ENCODE measurements around the gene GGT6. TPM values are rescaled to one million over a fixed set of nuclear protein-coding genes. Genes with fewer than 3 reads are reported as not detected.

The GGT6 gene
- total RNA-seq, 1 experiment from 2014 or later: not detected

- no peaks in the 10 kb centered on the region for H3K9me3 ChIP-seq (replicated peaks)
- H3K36me3 ChIP-seq: no peaks in the 10 kb centered on the region
- H3K27me3 ChIP-seq (replicated peaks): 0 out of 2 replicates have a peak, but pooled peaks cover 6% of the 10 kb centered on the region
- no peak overlapping the region for H3K4me3 ChIP-seq
- H3K4me1 ChIP-seq (replicated peaks): no peaks in the 10 kb centered on the region
- no peak for DNase-seq (ENCODE audit: low read depth in 1 of 2, low spot score in 2 of 2)
- H3K27ac ChIP-seq: no peak overlapping the region
Measured at GRCh38 chr17:4530799-4531730, 29.3 kb downstream of the GGT6 start.

GRCh38 chr17:4529533-4530152 is 30.7 kb downstream of the GGT6 start:
- no peaks in the 10 kb centered on the region for H3K4me1 ChIP-seq (replicated peaks)
- H3K9me3 ChIP-seq (replicated peaks): no peaks in the 10 kb centered on the region
- no peak overlapping the region for H3K4me3 ChIP-seq
- no peaks in the 10 kb centered on the region for H3K36me3 ChIP-seq
- no peak for DNase-seq (ENCODE audit: low read depth in 1 of 2, low spot score in 2 of 2)
- H3K27ac ChIP-seq: no peak overlapping the region
- H3K27me3 ChIP-seq (replicated peaks): 0 out of 2 replicates have a peak, but pooled peaks cover 6% of the 10 kb centered on the region

- Histone ChIP-seq H3K4me3 (no peak overlapping the region), H3K9me3 (replicated peaks) (no peaks in the 10 kb centered on the region), H3K36me3 (no peaks in the 10 kb centered on the region), H3K27ac (no peak overlapping the region), H3K27me3 (replicated peaks) (0 out of 2 replicates have a peak, but pooled peaks cover 6% of the 10 kb centered on the region), H3K4me1 (replicated peaks) (no peaks in the 10 kb centered on the region)
- no peak for DNase-seq (ENCODE audit: low read depth in 1 of 2, low spot score in 2 of 2)
Measured at GRCh38 chr17:4527566-4528125, 32.7 kb downstream of the GGT6 start.

GRCh38 chr17:4527134-4527533 is 33.2 kb downstream of the GGT6 start:
- Histone ChIP-seq H3K4me3 (no peak overlapping the region), H3K27me3 (replicated peaks) (0 out of 2 replicates have a peak, but pooled peaks cover 6% of the 10 kb centered on the region), H3K27ac (no peak overlapping the region), H3K9me3 (replicated peaks) (no peaks in the 10 kb centered on the region), H3K36me3 (no peaks in the 10 kb centered on the region), H3K4me1 (replicated peaks) (no peaks in the 10 kb centered on the region)
- DNase-seq (ENCODE audit: low read depth in 1 of 2, low spot score in 2 of 2): no peak

- Histone ChIP-seq H3K27me3 (replicated peaks) (0 out of 2 replicates have a peak, but pooled peaks cover 6% of the 10 kb centered on the region), H3K36me3 (no peaks in the 10 kb centered on the region), H3K9me3 (replicated peaks) (no peaks in the 10 kb centered on the region), H3K27ac (no peak overlapping the region), H3K4me3 (no peak overlapping the region), H3K4me1 (replicated peaks) (no peaks in the 10 kb centered on the region)
- no peak for DNase-seq (ENCODE audit: low read depth in 1 of 2, low spot score in 2 of 2)
Measured at GRCh38 chr17:4525691-4526397, 34.5 kb downstream of the GGT6 start.

- Histone ChIP-seq H3K36me3 (no peaks in the 10 kb centered on the region), H3K4me3 (no peak overlapping the region)
- DNase-seq (ENCODE audit: low read depth in 1 of 2, low spot score in 2 of 2): no peak
Measured at GRCh38 chr17:4523946-4524345, 36.4 kb downstream of the GGT6 start.

GRCh38 chr17:4522661-4523060 is 37.7 kb downstream of the GGT6 start:
- Histone ChIP-seq H3K4me3 (no peak overlapping the region), H3K27ac (no peak overlapping the region), H3K36me3 (no peaks in the 10 kb centered on the region), H3K4me1 (replicated peaks) (no peaks in the 10 kb centered on the region), H3K9me3 (replicated peaks) (no peaks in the 10 kb centered on the region), H3K27me3 (replicated peaks) (0 out of 2 replicates have a peak, but pooled peaks cover 6% of the 10 kb centered on the region)
- no peak for DNase-seq (ENCODE audit: low read depth in 1 of 2, low spot score in 2 of 2)

More at GRCh38 chr17:4523946-4524345, 36.4 kb downstream of the GGT6 start:
- H3K9me3 ChIP-seq (replicated peaks): no peaks in the 10 kb centered on the region
- 0 out of 2 replicates have a peak, but pooled peaks cover 6% of the 10 kb centered on the region for H3K27me3 ChIP-seq (replicated peaks)
- no peak overlapping the region for H3K27ac ChIP-seq
- no peaks in the 10 kb centered on the region for H3K4me1 ChIP-seq (replicated peaks)

- Histone ChIP-seq H3K4me3 (no peak overlapping the region), H3K9me3 (replicated peaks) (no peaks in the 10 kb centered on the region), H3K27ac (no peak overlapping the region), H3K27me3 (replicated peaks) (no peaks in the 10 kb centered on the region), H3K4me1 (replicated peaks) (no peaks in the 10 kb centered on the region), H3K36me3 (no peaks in the 10 kb centered on the region)
- no peak for DNase-seq (ENCODE audit: low read depth in 1 of 2, low spot score in 2 of 2)
Measured at GRCh38 chr17:4520894-4521600, 39.3 kb downstream of the GGT6 start.

GRCh38 chr17:4520060-4520893 is 40.1 kb downstream of the GGT6 start:
- Histone ChIP-seq H3K4me3 (no peak overlapping the region), H3K4me1 (replicated peaks) (no peaks in the 10 kb centered on the region)
- DNase-seq (ENCODE audit: low read depth in 1 of 2, low spot score in 2 of 2): no peak

GRCh38 chr17:4519361-4519788 is 41.0 kb downstream of the GGT6 start:
- no peak overlapping the region for H3K27ac ChIP-seq
- H3K36me3 ChIP-seq: no peaks in the 10 kb centered on the region
- H3K4me1 ChIP-seq (replicated peaks): no peaks in the 10 kb centered on the region
- DNase-seq (ENCODE audit: low read depth in 1 of 2, low spot score in 2 of 2): no peak
- H3K4me3 ChIP-seq: no peak overlapping the region
- no peaks in the 10 kb centered on the region for H3K27me3 ChIP-seq (replicated peaks)
- H3K9me3 ChIP-seq (replicated peaks): no peaks in the 10 kb centered on the region

More at GRCh38 chr17:4520060-4520893, 40.1 kb downstream of the GGT6 start:
- Histone ChIP-seq H3K36me3 (no peaks in the 10 kb centered on the region), H3K9me3 (replicated peaks) (no peaks in the 10 kb centered on the region), H3K27ac (no peak overlapping the region), H3K27me3 (replicated peaks) (no peaks in the 10 kb centered on the region)

GRCh38 chr17:4518901-4519300 is 41.5 kb downstream of the GGT6 start:
- no peak overlapping the region for H3K27ac ChIP-seq
- no peak for DNase-seq (ENCODE audit: low read depth in 1 of 2, low spot score in 2 of 2)
- H3K27me3 ChIP-seq (replicated peaks): no peaks in the 10 kb centered on the region
- H3K36me3 ChIP-seq: no peaks in the 10 kb centered on the region
- H3K4me3 ChIP-seq: no peak overlapping the region
- H3K9me3 ChIP-seq (replicated peaks): no peaks in the 10 kb centered on the region
- H3K4me1 ChIP-seq (replicated peaks): no peaks in the 10 kb centered on the region

- DNase-seq (ENCODE audit: low read depth in 1 of 2, low spot score in 2 of 2): no peak
- Histone ChIP-seq H3K27me3 (replicated peaks) (peaks cover 5% of the 10 kb centered on the region; the same call in 1 of the 2 replicates), H3K27ac (no peak overlapping the region)
Measured at GRCh38 chr17:4516735-4517134, 43.6 kb downstream of the GGT6 start.

More at GRCh38 chr17:4516735-4517134, 43.6 kb downstream of the GGT6 start:
- no peaks in the 10 kb centered on the region for H3K36me3 ChIP-seq
- no peaks in the 10 kb centered on the region for H3K9me3 ChIP-seq (replicated peaks)
- H3K4me3 ChIP-seq: no peak overlapping the region
- no peaks in the 10 kb centered on the region for H3K4me1 ChIP-seq (replicated peaks)

All from SJSA1 (cell line).